Mesendoderm (in vitro differentiated cells): Measurements from ENCODE around the gene TMEM109.

Source experiments
- DNase-seq: peaks from one replicate; pipeline ENCODE4 v3.0.0; 2013
- H2AK5ac ChIP-seq: 2 replicates; pipeline ENCODE4 v1.6.1; 2013; ENCODE audit warnings: low read length, inconsistent platforms
- H2BK120ac ChIP-seq: 2 replicates; pipeline ENCODE4 v1.6.1; 2013; ENCODE audit warnings: low read depth, mild to moderate bottlenecking, low read length, moderate library complexity, mixed read lengths
- H2BK15ac ChIP-seq: replicated peaks from 2 replicates; pipeline ENCODE4 v1.6.1; 2013; ENCODE audit warnings: low read depth, mild to moderate bottlenecking, moderate library complexity
- H2BK5ac ChIP-seq: 2 replicates; pipeline ENCODE4 v1.6.1; 2013; ENCODE audit warnings: low read length, inconsistent platforms
- H3K18ac ChIP-seq: 2 replicates; pipeline ENCODE4 v1.6.1; 2013; ENCODE audit warnings: mild to moderate bottlenecking, low read length, mixed read lengths
- H3K23ac ChIP-seq: one replicate; pipeline ENCODE4 v1.6.1; 2013; ENCODE audit warnings: low read length
- H3K27ac ChIP-seq: 2 replicates; pipeline ENCODE4 v1.5.1; 2013; ENCODE audit warnings: low read depth, mild to moderate bottlenecking, inconsistent platforms, low read length, moderate library complexity
- H3K27me3 ChIP-seq: 2 replicates; pipeline ENCODE4 v1.6.1; 2013; ENCODE audit warnings: low read length, control low read depth, mild to moderate bottlenecking, inconsistent platforms; ENCODE audit not compliant: insufficient read depth, poor library complexity
- H3K36me3 ChIP-seq: 2 replicates; pipeline ENCODE4 v1.6.1; 2013; ENCODE audit warnings: low read length, inconsistent platforms; ENCODE audit not compliant: control insufficient read depth, insufficient read depth
- H3K4ac ChIP-seq: one replicate; pipeline ENCODE4 v1.6.1; 2013; ENCODE audit warnings: low read depth, mild to moderate bottlenecking, low read length, moderate library complexity
- H3K4me1 ChIP-seq: 2 replicates; pipeline ENCODE4 v1.6.1; 2013; ENCODE audit warnings: low read depth, low read length, inconsistent platforms; ENCODE audit not compliant: control insufficient read depth
- H3K4me2 ChIP-seq: 2 replicates; pipeline ENCODE4 v1.6.1; 2013; ENCODE audit warnings: low read length
- H3K4me3 ChIP-seq: 2 replicates; pipeline ENCODE4 v1.5.1; 2013; ENCODE audit warnings: mild to moderate bottlenecking, low read length
- H3K56ac ChIP-seq: one replicate; pipeline ENCODE4 v1.6.1; 2013; ENCODE audit warnings: low read length
- H3K79me1 ChIP-seq: 2 replicates; pipeline ENCODE4 v1.6.1; 2013; ENCODE audit warnings: low read length, inconsistent platforms
- H3K79me2 ChIP-seq: 2 replicates; pipeline ENCODE4 v1.6.1; 2013; ENCODE audit warnings: mild to moderate bottlenecking, low read length; ENCODE audit not compliant: control insufficient read depth, insufficient read depth
- H3K9ac ChIP-seq: 2 replicates; pipeline ENCODE4 v1.6.1; 2013; ENCODE audit warnings: low read length, inconsistent platforms
- H4K5ac ChIP-seq: one replicate; pipeline ENCODE4 v1.6.1; 2013; ENCODE audit warnings: low read length
- H4K8ac ChIP-seq: one replicate; pipeline ENCODE4 v1.6.1; 2013; ENCODE audit warnings: low read depth, mild to moderate bottlenecking, control low read depth, low read length, moderate library complexity
- WGBS: extraction: QIAGEN DNeasy Blood & Tissue Kit; methylation state at CpG from one replicate; pipeline ENCODE4 v1.1.7; 2013; ENCODE audit warnings: low lambda C conversion rate, missing lambda C conversion rate; ENCODE audit not compliant: insufficient coverage; ENCODE audit errors: extremely low coverage; 5-methylcytosine and 5-hydroxymethylcytosine counted together

The TMEM109 gene

DNA sequence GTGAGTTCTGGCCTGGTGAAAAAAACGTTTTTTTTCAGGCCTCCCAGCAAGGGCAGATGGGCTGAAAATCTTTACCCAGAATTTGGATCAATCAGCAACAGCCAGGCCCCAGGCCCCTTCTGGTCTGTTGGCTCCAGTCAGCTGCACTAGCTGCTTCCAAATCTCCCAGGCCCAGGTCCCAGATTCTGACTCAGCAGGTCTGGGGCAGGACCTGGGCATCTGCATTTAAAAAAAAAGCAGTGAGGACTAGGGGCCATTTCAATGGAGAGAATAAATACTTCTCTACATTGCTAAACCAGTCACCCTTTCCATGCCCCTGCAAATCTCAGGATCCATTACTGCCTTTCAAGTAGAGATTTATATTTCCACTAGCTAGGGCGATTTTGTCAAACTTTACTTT is 33.7 kb downstream of the TMEM109 start:
- no peak for DNase-seq
- Histone ChIP-seq H3K27me3 (no peaks in the 10 kb centered on the region), H2BK15ac (no peak overlapping the region), H3K79me1 (no peaks in the 10 kb centered on the region), H3K4me2 (no peak overlapping the region), H4K5ac (no peak overlapping the region), H2AK5ac (no peak overlapping the region), H3K27ac (no peak overlapping the region), H3K18ac (no peak overlapping the region), H3K4me3 (no peak overlapping the region), H3K4ac (no peak overlapping the region), H4K8ac (no peak overlapping the region), H3K23ac (no peak overlapping the region), H2BK120ac (no peak overlapping the region), H3K36me3 (no peaks in the 10 kb centered on the region), H3K9ac (no peak overlapping the region), H3K4me1 (peaks cover 4% of the 10 kb centered on the region), H3K79me2 (no peaks in the 10 kb centered on the region), H3K56ac (no peak overlapping the region), H2BK5ac (no peak overlapping the region)
- WGBS: no CpG with 5 or more reads among the region's 2 CpGs

GRCh38 chr11:60948250-60948649 is 34.3 kb downstream of the TMEM109 start:
- H3K4me3 ChIP-seq: no peak overlapping the region
- H3K9ac ChIP-seq: no peak overlapping the region
- no peak overlapping the region for H2BK5ac ChIP-seq
- no peak overlapping the region for H2AK5ac ChIP-seq
- no peak overlapping the region for H3K27ac ChIP-seq
- no peak overlapping the region for H2BK120ac ChIP-seq
- H3K23ac ChIP-seq: no peak overlapping the region
- no peaks in the 10 kb centered on the region for H3K79me2 ChIP-seq
- no peak overlapping the region for H2BK15ac ChIP-seq
- DNase-seq: no peak
- WGBS: no CpG with 5 or more reads among the region's 5 CpGs
- no peaks in the 10 kb centered on the region for H3K79me1 ChIP-seq
- H3K4me1 ChIP-seq: peaks cover 4% of the 10 kb centered on the region
- H3K56ac ChIP-seq: no peak overlapping the region
- H3K4me2 ChIP-seq: no peak overlapping the region
- H3K18ac ChIP-seq: no peak overlapping the region
- no peaks in the 10 kb centered on the region for H3K36me3 ChIP-seq
- H4K5ac ChIP-seq: no peak overlapping the region
- no peaks in the 10 kb centered on the region for H3K27me3 ChIP-seq
- no peak overlapping the region for H3K4ac ChIP-seq
- no peak overlapping the region for H4K8ac ChIP-seq

GRCh38 chr11:60950024-60950423 is 36.1 kb downstream of the TMEM109 start:
- Histone ChIP-seq H3K27ac (no peak overlapping the region), H3K4ac (no peak overlapping the region), H3K4me1 (peaks cover 4% of the 10 kb centered on the region), H3K23ac (no peak overlapping the region), H4K5ac (no peak overlapping the region), H3K4me3 (no peak overlapping the region), H2BK5ac (no peak overlapping the region), H3K9ac (no peak overlapping the region), H4K8ac (no peak overlapping the region), H2BK120ac (no peak overlapping the region), H3K18ac (no peak overlapping the region), H3K36me3 (no peaks in the 10 kb centered on the region), H2AK5ac (no peak overlapping the region), H3K79me1 (no peaks in the 10 kb centered on the region), H3K27me3 (no peaks in the 10 kb centered on the region), H3K79me2 (no peaks in the 10 kb centered on the region), H2BK15ac (no peak overlapping the region), H3K4me2 (no peak overlapping the region), H3K56ac (no peak overlapping the region)
- no peak for DNase-seq
- WGBS: no CpG with 5 or more reads among the region's 6 CpGs

DNA sequence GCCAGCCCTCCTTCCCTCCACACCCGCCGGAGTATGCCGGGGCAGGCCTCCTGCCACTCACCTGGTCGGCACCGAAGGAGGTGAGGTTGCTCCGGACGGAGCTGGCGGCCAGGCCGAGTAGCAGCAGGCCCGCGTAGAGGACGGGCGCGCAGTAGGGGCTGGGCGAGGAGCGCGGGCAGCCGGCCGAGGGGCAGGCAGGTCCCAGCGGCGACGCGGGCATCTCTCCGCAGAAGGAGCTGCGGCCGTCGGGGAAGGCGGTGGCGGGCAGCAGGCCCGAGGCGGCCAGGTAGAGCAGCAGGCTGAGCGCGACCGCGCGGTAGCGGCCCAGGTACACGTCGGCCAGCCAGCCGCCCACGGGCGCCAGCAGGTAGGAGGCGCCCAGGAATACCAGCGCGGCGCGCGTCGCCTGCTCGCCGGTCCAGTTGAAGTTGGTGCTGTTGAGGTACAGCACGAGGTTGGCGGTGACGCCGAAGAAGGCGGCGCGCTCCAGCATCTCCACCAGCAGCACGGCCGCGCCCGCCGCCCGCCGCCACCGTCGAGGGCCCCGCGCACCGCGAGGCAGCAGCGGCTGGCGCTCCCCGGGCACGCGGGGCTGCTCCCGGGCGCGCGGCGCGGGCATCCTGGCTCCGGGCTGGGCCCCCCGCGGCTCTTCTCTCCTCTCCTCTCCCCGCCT is 37.1 kb downstream of the TMEM109 start:
- H3K4me2 ChIP-seq: peak overlapping the region; percentile 8
- no peaks in the 10 kb centered on the region for H3K79me1 ChIP-seq
- H3K4me3 ChIP-seq: peak overlapping the region; percentile 24
- peaks cover 4% of the 10 kb centered on the region for H3K4me1 ChIP-seq
- no peaks in the 10 kb centered on the region for H3K27me3 ChIP-seq
- no peaks in the 10 kb centered on the region for H3K36me3 ChIP-seq
- no peak overlapping the region for H3K27ac ChIP-seq
- H3K56ac ChIP-seq: peak overlapping the region; percentile 90
- no peak overlapping the region for H2AK5ac ChIP-seq
- H2BK15ac ChIP-seq: no peak overlapping the region
- H3K4ac ChIP-seq: no peak overlapping the region
- no CpG with 5 or more reads among the region's 86 CpGs for WGBS
- H3K18ac ChIP-seq: no peak overlapping the region
- DNase-seq: peak; percentile 52
- peak overlapping the region; percentile 62 for H3K9ac ChIP-seq
- H4K8ac ChIP-seq: no peak overlapping the region
- H2BK5ac ChIP-seq: no peak overlapping the region
- no peak overlapping the region for H4K5ac ChIP-seq
- no peaks in the 10 kb centered on the region for H3K79me2 ChIP-seq
- no peak overlapping the region for H3K23ac ChIP-seq
- H2BK120ac ChIP-seq: no peak overlapping the region

DNA sequence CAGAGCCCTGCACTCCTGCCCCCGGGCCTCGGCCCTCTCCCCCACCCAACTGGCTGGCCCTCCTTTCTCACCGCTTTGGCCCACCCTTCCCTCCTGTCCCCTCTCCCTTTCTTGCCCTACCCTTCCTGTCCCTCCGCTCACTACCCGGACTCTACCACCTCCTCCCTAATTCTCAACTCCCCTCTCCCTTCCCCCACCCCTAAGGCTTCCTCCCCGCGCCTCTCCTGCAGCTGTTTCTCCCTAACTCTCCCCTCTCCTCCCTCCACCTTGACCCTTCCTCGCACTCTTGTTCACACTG is 37.6 kb downstream of the TMEM109 start:
- Histone ChIP-seq H3K4me3 (no peak overlapping the region), H3K18ac (no peak overlapping the region), H3K4ac (peak overlapping the region; percentile 47), H3K27me3 (no peaks in the 10 kb centered on the region), H3K79me1 (no peaks in the 10 kb centered on the region), H4K5ac (no peak overlapping the region), H2BK120ac (no peak overlapping the region), H3K9ac (peak overlapping the region; percentile 44), H3K27ac (no peak overlapping the region), H3K79me2 (no peaks in the 10 kb centered on the region), H2BK15ac (no peak overlapping the region), H3K56ac (peak overlapping the region; percentile 90), H2AK5ac (no peak overlapping the region), H2BK5ac (no peak overlapping the region), H3K36me3 (no peaks in the 10 kb centered on the region), H4K8ac (no peak overlapping the region), H3K23ac (no peak overlapping the region), H3K4me2 (peak overlapping the region; percentile 8), H3K4me1 (peaks cover 4% of the 10 kb centered on the region)
- DNase-seq: peak; percentile 68
- no CpG with 5 or more reads among the region's 8 CpGs for WGBS
